HG03378 (cell line): ENCODE results near the gene SCAMP5.

Source experiments
- ATAC-seq: cut with Tn5 transposase; IDR thresholded peaks from one replicate; pipeline ENCODE4 v1.9.1; 2021; ENCODE audit warnings: mild to moderate bottlenecking, moderate library complexity; ENCODE audit not compliant: unreplicated experiment

The SCAMP5 gene, protein sequence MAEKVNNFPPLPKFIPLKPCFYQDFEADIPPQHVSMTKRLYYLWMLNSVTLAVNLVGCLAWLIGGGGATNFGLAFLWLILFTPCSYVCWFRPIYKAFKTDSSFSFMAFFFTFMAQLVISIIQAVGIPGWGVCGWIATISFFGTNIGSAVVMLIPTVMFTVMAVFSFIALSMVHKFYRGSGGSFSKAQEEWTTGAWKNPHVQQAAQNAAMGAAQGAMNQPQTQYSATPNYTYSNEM

DNA sequence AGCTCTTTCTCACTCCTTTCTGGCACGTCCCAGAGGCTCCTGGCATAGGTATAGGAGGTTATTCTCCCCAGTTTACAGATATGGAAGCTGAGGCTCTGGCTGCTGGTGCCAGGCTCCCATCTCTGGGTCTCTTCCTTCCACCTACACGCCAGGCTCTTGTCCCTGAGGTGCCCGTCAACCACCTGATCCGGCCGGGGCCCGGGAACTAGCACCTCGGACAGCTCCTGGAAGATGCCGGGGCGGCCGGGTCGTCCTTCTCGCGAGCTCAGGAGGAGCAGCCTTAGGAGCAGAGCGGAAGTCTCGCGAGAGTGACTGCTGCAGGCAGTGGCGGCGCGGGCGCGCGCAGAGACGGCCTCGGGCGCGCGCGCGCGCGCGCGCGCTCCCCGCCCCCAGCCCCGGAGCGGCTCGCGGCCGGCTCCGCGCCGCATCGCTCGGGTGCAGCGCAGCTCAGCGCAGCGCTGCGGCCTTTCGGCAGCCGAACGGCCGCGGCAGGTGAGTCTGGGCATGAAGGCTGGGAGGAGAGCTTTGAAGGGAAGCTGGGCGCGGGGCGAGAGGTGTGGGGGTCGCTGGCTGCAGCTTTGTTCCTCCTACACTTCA, at the start of gene SCAMP5:
Gene SCAMP5, plus strand, starts transcription at position 382 of the 597 bp plus-strand sequence. CDS start 16,277 bp downstream, outside the sequence.
- peak; percentile 50 for ATAC-seq

DNA sequence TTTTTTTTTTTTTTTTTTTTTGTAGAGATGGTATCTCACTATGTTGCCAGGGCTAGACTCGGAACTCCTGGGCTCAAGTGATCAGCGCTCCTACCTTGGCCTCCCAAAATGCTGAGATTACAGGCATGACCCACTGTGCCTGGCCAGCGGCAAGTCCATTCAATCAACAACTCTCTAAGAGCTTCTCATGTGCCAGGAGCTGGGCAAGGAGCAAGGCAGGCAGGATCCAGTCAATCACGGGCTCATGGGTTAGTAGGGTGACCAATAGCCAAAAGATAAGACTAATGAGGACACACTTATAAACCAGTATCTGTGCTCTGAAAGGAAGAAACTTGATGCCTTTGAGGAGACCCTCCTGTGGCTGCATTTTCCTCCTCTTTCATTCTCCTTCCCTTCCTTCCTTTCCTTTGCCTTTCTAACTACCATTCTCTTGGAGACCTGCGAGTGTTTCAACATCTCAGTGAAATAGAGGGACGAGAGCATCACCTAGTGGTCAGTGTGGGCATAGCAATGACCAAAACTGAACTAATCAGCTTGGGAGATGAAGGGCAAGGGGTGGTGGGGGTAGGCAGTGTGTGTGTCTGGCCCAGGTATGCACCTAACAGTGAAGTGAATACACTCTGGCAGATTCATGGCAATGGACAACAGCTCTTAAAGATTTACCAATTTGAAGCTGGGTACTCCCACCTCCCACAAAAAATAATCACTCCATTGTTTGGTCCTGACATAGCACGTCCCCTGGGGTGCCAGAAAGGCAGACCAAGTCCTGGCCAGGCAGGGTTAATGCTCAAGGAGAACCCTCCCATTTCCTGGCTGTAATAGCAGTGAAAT, 45.1 kb upstream of the SCAMP5 start:
- no peak for ATAC-seq

DNA sequence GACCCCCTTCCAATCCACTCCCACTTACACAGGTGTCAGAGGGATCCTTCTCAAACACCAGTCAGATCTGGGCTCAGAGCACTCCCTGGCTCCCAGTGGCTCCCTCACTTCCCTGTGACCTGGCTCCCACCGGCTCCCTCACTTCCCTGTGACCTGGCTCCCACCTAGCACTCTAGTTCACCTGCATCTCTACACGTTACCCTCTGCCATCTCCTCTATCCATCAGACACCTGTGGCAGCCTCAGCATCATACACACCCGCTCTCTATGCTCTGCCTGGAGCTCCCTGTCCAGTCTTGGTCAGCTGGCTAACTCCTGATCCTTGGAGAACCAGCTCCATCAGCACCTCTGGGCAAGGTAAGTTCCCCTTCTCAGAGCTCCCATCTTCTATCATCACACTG, 44.4 kb upstream of the SCAMP5 start:
- ATAC-seq = no peak

DNA sequence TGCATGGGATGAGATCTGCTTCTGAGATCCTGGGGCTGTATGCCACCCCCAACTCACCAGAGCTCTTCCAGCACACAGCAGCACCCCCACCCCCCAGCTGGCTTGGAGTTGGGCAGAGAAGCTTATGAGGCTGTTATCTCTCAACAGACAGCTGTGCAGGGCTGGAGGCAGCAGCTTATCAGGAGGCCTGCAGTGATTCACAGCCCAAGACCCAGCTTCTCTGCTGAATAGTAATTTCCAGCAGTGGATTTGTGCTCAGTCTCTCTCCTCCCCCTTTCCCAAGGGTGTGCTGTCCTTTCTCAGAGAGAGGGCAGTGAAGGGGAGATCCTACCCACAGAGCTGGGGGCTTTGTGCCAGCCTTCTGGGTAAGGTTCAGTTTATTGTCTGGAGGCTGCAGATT, 40.8 kb upstream of the SCAMP5 start:
- ATAC-seq = no peak

DNA sequence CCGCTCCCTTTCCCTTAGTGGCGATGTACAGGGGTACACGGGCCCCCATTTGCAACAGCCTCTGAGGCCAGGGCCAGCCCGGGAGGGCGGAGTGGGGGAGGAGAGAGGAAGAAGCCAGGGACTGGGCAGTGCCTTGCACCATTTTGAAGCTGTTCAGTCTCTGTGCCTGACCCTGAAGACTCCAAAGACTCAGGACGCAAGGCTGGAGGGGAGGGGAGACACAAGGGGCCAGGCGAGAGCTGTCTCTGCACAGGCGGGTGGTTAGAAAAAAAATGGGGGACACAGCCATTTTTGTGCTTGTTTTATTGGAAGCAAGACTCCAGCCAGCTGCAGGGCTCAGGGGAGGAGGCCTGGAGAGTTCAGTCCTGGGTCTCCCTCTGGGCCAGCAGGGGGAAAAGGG, 40.3 kb upstream of the SCAMP5 start:
- no peak for ATAC-seq

DNA sequence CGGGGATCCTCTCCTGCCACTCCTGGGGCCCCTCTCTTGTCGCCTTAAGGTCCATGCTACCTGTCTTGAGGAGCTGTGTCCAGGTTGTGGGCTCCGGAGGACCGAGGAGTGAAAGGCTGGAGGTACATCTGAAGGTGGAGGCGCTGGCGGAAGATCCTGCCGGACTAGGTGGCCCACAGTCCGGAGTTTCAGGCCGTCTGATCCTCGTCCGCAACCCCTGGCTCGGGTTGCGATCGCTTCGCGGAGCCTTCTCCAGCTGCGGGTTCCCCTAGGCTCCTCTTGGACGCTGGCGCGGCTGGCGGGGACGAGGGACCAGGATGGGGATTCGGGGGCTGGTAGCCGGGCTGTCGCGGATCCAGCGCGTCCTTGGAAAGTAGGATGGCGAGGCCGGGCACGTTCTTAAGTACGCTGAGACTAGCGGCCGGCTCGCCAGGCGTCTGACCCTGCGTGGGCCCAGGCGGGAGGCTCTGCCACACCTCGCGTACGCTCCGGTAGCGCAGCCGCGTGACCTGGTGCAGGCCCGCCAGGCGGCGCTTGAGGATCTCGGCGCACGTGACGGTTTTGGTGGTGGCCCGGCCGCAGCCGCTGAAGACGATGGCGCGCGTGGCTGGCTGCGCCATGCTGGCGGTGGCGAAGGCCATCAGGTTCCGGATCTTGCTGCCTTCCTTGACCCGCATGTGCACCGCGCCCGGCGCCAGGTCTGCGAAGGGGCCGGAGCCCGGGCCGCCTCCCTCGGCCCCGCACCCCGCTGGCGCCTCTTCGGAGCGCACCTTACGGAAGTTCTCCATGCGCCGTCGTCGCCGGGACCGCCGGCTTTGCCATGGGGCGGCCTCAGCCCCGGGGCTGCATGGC, 39.3 kb upstream of the SCAMP5 start:
- ATAC-seq = no peak

DNA sequence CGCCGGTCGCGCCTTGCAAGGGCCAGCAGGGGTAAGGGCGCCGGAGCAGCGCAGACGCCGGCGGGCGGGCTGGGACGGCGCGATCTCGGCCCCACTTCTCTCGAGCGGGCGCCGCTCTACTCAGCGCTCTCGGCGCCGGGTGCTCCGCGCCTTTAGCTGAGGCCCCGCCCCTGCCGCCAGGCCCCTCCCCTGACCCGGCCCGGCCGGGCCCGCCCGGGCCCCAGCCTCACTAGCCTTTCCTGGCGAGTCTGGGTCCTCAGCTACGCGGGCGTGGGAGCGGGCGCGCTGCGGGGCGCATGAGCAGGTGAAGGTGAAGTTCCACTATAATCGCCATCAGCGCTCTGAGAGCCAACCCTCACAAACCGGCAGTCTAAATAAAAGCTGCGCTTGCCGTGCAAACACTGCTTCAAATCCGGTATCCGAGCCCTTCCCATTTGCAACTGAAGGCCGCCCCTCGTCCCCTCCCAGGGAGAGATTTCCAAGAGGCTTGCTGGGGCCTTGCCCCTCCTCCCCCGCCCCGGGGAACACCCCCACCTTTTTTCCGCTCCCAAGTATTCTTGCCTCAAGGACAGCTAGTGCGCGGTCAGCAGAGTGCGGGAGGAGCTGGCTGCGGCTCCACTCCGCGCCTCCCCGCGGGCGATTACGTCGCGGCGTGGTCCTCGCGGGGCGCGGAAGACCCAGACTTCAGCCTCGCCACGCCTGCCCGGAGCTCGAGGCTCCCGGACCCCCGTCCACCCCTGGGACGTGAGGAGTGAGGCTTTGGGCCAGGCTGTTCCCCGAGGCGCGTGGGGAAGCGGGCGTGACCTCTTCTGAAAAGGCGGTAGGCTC, 38.5 kb upstream of the SCAMP5 start, which contains the start of gene RPP25:
Gene RPP25, minus strand, starts transcription at position 125 of the 828 bp plus-strand sequence. CDS start 189 bp downstream, outside the sequence.
- ATAC-seq = no peak

DNA sequence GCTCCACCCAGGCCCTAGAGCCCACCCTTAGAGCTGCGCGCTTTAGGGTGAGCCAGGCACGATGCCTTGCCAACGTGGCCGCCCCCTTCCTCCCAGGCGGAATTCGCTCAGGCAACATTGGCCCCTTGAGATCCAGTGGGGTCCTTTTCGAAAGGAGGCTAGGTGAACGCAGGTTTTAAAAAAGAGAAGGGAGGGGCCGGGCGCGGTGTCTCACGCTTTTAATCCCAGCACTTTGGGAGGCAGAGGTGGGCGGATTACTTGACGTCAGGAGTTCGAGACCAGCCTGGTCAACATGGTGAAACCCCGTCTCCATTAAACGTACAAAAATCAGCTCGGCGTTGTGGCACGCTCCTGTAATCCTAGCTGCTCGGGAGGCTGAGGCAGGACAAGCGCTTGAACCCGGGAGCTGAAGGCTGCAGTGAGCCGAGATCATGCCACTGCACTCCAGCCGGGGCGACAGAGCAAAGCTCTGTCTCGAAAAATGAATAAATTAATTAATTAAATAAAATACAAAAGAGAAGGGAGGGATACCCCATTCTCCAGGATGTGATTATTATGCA, 37.8 kb upstream of the SCAMP5 start:
- ATAC-seq = no peak

DNA sequence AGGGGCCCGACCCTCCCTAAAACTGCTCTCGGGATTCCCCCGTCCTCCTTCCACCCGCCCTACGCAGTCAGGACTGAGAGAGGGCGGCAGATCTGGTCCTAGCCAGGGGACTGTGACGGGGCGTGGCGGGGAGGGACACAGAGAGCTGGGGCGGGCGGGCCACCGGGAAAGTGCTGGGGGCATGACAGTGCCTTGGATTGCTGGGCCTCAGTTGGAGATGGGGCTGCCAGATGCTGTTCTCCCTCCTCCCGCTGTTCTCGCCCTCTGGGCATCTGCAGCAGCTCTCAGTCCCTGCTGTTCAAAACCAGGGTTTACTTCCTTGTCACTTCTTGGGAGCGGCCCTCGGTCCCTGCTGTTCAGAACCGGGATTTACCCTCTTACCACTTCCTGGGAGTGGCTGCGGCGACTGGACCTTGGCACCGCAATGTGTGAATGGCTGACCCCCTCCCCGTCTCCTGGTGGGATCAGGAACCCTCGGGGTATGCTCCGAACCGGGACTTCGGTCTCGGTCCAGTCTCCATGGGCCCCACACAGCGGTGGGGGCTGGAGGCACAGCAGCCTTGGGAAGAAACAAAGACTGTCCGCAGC, 36.9 kb upstream of the SCAMP5 start:
- ATAC-seq = no peak

DNA sequence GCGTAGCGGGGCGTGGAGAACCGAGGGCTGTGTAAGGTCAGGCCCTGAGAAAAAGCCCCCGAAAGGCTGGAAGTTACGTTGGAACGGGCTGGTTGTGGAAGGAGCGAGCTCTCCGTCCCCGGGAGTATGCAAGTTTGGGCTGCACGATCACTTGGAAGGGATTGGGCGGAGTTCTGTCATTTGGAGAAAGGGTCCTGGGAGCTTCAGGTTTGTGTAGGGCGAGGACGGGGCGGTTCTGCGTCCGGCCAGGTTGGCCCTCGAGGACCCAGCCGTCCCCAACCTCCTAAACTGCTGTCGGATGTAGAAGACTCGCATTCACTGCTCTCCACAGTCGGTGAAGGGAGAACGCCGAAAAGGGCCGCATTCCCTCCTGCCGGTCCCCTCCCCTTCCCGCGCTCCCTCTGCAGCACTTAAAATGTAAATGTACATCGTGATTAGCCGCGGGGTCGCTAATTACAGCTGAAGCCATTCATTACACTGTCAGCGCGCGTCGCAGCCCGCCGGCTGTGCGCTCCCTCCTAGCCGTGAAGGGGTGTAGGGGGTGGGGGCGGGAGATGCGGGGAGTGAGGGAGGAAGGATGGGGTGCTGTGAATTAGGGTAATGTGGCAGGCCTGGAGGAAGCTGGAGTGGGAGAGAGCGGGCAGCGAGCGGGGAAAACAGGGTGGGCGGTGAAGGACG, 36.3 kb upstream of the SCAMP5 start:
- no peak for ATAC-seq

DNA sequence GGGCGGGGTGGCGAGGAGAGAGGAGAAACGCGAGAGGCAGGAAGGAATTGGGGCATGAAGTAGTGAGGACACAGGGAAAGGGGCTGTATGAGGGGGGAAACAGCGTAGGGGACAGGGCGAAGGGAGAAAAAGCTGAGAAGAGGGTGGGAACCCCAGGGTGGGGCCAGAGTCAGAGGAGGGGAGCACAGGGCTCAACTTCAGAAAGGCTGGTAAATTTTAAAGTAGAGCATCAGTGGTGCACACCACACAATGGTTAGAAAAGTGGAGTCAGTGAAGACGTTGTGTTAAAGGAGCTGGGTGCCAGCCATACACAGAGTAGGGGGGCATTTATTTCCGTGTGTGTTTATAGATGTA, 35.8 kb upstream of the SCAMP5 start:
- no peak for ATAC-seq

DNA sequence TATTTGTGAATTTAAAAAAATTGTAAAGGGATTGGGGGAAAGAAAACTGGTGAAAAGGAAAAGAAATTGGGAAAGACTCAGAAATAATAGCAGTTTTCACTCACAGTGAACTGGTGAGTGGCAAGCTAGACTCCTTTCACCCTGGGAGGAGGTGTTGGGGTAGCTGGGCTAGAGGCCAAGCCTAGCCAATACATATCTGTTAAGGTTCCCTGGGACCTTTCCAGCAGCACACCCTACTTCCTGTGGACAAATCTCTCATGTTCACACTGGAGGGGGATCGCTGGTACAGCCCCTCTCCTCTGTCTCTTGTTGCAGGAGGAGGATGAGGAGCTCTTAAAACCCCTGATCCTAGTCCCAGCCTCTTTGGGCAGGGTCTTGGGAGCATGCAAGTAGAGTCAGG, 35.1 kb upstream of the SCAMP5 start:
- ATAC-seq = no peak

DNA sequence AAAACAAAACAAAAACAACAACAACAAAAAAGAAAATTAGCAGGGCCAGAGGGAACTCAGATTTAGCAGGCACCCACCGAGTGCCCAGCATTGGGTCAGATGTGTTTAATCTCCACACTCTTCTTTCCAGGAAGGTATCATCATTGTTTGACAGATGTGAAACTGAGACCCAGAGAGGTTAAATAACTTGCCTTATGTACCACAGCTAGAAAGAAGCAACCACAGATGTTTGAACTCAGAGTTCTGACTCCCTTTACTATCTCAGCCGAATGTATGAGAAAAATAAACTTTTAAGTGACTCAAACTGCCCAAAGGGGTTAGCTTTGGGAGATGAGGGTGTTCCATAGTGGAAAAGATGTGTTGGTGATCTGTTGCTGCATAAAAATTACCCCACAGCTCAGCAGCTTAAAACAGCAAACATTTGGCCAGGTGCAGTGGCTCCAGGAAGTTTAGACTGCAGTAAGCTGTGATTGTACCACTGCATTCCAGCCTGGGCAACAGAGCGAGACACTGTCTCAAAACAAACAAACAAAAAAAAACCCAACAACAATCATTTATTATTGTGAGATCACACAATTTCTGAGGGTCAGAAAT, 34.3 kb upstream of the SCAMP5 start:
- ATAC-seq = no peak

DNA sequence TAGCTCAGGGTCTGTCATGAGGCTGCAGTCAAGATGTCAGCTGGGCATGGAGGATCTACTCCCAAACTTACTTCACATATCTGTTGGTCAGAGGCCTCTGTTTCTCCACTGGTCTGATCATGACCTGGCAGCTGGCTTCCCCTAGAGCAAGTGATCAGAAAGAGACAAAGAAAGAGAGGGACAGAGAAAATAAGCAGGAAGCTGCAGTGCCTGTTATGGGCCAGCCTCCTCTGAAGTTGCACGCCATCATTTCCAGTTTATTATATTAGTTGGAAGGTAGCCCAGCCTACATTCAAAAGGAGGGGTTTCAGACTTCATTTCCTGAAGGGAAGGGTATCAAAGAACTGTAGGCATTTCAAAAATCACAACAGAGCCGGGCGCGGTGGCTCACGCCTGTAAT, 33.7 kb upstream of the SCAMP5 start:
- ATAC-seq = no peak

DNA sequence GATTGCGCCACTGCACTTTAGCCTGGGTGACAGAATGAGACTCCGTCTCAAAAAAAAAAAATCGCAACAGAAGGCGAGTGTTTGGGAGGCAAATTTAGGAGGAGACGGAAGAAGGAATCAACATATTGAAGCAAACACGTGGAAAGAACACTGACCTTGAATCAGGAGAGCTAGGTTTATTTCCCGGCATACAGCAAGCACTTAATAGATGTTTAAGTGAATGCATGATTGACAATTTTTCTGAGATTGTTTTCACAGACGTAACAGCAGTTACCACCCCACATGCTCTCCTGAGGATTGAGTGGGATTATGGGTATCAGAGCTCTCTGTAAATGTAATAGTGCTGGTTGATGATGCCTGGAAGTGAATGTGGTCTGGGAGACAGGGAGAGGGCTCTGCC, 33.1 kb upstream of the SCAMP5 start:
- no peak for ATAC-seq

DNA sequence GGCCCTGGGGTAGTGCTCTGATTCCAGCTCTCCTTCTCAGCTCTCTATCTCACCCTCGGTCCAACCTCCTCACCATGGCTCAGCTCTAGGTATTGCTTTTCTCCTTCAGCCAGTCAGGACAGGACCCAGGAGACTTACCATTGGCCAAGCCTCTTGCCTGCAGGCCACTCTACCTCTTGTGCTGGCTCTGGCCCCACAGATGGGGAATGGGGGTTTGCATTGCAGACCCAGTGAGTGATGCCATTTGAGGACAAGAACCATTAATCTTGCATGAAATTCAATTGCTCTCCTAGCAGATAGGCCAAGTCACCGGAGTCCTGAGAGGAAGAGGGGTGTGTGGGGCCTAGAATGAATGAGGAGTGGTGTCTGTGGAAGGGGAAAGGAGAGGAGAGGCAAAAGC, 32.7 kb upstream of the SCAMP5 start:
- no peak for ATAC-seq

DNA sequence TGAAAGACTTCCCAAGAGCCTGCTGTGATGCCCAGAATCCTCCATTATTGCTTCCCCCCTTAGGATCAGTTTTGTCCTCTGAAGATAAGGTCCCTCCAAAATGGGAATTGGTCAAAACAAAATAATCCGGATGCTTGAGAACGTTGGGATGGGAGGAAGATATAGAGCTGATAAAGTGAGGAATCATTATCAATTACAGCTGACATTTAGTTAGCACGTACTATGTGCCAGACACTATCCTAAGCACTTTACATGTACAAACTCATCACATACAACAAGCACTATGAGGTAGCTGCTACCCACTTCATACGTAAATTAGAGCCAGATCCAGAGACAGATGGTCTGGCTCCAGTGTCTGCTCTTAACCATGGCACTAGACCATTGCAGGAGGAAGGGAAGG, 32.1 kb upstream of the SCAMP5 start:
- ATAC-seq = no peak

DNA sequence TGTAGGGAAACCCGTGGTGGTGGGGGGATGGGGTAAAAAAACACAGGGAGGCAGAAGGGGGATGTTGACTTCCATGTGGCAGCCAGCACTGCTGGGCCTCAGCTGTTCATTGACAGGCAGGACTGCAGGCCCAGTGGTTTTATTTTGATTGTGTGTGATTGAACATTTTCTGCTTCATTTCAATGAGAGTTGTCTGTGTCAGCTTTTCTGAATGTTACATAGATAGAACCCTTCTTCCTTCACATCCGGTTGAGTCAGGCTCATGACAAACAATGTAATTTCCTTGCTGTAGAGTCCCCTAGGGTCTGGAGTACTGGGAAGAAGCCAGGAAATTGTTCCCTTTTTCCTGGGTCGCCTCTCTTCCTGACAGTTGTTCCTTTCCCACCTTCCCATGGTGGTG, 30.6 kb upstream of the SCAMP5 start:
- ATAC-seq = no peak

DNA sequence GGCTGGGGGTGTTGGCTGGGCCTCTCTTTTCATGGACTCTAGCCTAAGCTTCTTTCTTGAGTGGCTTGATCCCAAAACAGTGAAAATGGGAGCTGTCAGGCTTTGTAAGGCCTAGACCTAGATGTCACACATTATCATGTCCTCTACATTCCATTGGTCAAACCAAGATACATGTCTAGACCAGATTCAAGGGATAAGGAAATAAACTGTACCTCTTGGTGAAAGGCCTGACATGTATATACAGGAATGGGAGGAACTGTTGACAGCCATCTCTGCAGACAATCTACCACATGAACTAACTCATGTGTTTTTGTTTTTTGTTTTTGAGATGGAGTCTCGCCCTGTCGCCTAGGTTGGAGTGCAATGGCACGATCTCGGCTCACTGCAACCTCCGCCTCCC, 27.7 kb upstream of the SCAMP5 start:
- ATAC-seq = no peak
